NB4 (cell line): Measurements from ENCODE around the gene PAX5.
"Not testable (repeated sequence)": the region's sequence is repeated elsewhere in the genome, so short reads cannot be mapped to it uniquely, and the experiment has no call there.

Source experiments
- DNase-seq: peaks from one replicate; pipeline ENCODE4 v3.0.0; 2010; ENCODE audit warnings: low read depth
- H3K4me3 ChIP-seq: one replicate; pipeline ENCODE4 v1.5.1; 2011; ENCODE audit warnings: mild to moderate bottlenecking, low read depth, low read length, moderate library complexity
- CTCF ChIP-seq: IDR thresholded peaks from one replicate; pipeline ENCODE4 v1.5.1; 2012; ENCODE audit warnings: low read depth, low read length
- MAX ChIP-seq: IDR thresholded peaks from 2 replicates; pipeline ENCODE4 v1.6.1; 2011; ENCODE audit warnings: low read depth, low read length
- MYC ChIP-seq: IDR thresholded peaks from 2 replicates; pipeline ENCODE4 v1.6.1; 2011; ENCODE audit warnings: low read depth, low read length
- POLR2A ChIP-seq: IDR thresholded peaks from 2 replicates; pipeline ENCODE4 v1.6.1; 2011; ENCODE audit warnings: mild to moderate bottlenecking; ENCODE audit not compliant: insufficient read length; ENCODE audit errors: extremely low read depth

The PAX5 gene

GRCh38 chr9:36870960-36871359, 163.1 kb downstream of the PAX5 start:
- no peak for TF ChIP-seq POLR2A
- no peak for TF ChIP-seq MAX
- TF ChIP-seq MYC: no peak
- no peak for TF ChIP-seq CTCF
- H3K4me3 ChIP-seq: no peak overlapping the region
- DNase-seq: no peak

GRCh38 chr9:36869605-36870004, 164.5 kb downstream of the PAX5 start:
- not testable (repeated sequence) for H3K4me3 ChIP-seq, DNase-seq

- H3K4me3 ChIP-seq: no peak overlapping the region
- TF ChIP-seq MYC: no peak
- no peak for TF ChIP-seq CTCF
- TF ChIP-seq MAX: no peak
- TF ChIP-seq POLR2A: no peak
- DNase-seq: no peak
Measured at GRCh38 chr9:36868586-36869282, 165.3 kb downstream of the PAX5 start.

- TF ChIP-seq MYC: no peak
- no peak for TF ChIP-seq CTCF
- TF ChIP-seq POLR2A: no peak
- no peak for TF ChIP-seq MAX
- no peak for DNase-seq
- H3K4me3 ChIP-seq: no peak overlapping the region
Measured at GRCh38 chr9:36867672-36868471, 166.2 kb downstream of the PAX5 start.

GRCh38 chr9:36867241-36867640, 166.8 kb downstream of the PAX5 start:
- H3K4me3 ChIP-seq: no peak overlapping the region
- TF ChIP-seq MYC: no peak
- TF ChIP-seq POLR2A: no peak
- no peak for TF ChIP-seq CTCF
- no peak for TF ChIP-seq MAX
- DNase-seq: no peak

GRCh38 chr9:36866840-36867239, 167.2 kb downstream of the PAX5 start:
- no peak for DNase-seq
- TF ChIP-seq POLR2A (no peak), MAX (no peak), CTCF (no peak), MYC (no peak)
- no peak overlapping the region for H3K4me3 ChIP-seq
